ENCODE measurements around the gene INPP5D. TPM values are rescaled to one million over a fixed set of nuclear protein-coding genes. Genes with fewer than 3 reads are reported as not detected.
"Not testable (repeated sequence)": the region's sequence is repeated elsewhere in the genome, so short reads cannot be mapped to it uniquely, and the experiment has no call there.

Gene INPP5D
- total RNA-seq, 1 experiment from 2014 or later, result 0.47 TPM

- DNase-seq, result no peak
- H3K27me3 ChIP-seq, result no peaks in the 10 kb centered on the region
- H3K4me3 ChIP-seq, result no peak overlapping the region
- no peak overlapping the region for H3K27ac ChIP-seq
- no peaks in the 10 kb centered on the region for H3K9me3 ChIP-seq (replicated peaks)
- H3K36me3 ChIP-seq, result no peaks in the 10 kb centered on the region
- H3K4me1 ChIP-seq, result no peaks in the 10 kb centered on the region
Measured at GRCh38 chr2:233173115-233173514, 113.0 kb downstream of the INPP5D start.

DNA sequence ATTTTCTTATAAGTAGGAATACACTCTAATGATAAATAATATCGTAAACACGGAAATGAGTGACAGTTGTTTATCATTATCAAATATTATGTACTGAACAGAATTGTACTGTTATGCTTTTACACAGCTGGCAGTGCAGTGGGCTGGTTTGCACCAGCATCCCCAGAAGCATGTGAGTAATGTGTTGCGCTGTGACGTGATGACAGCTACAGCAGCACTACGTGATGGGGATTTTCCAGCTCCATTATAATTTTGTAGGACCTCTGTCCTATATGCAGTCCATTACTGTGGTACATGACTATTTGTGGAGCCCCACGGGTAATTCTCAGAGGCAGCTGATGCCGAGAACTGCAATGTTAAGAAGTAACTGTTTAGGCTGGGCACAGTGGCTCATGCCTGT lies 114.0 kb downstream of the INPP5D start:
- Histone ChIP-seq H3K27ac (no peak overlapping the region), H3K27me3 (no peaks in the 10 kb centered on the region), H3K4me1 (no peaks in the 10 kb centered on the region), H3K4me3 (no peak overlapping the region), H3K9me3 (replicated peaks) (no peaks in the 10 kb centered on the region), H3K36me3 (no peaks in the 10 kb centered on the region)
- DNase-seq, result no peak

- H3K36me3 ChIP-seq, result no peaks in the 10 kb centered on the region
- no peak for DNase-seq
- no peaks in the 10 kb centered on the region; the same call in 1 of the 2 replicates for H3K27me3 ChIP-seq
- no peak overlapping the region for H3K27ac ChIP-seq
- H3K4me1 ChIP-seq, result no peaks in the 10 kb centered on the region
- H3K9me3 ChIP-seq (replicated peaks), result no peaks in the 10 kb centered on the region
- no peak overlapping the region for H3K4me3 ChIP-seq
Measured at GRCh38 chr2:233178994-233179847, 119.1 kb downstream of the INPP5D start.

- H3K27ac ChIP-seq, result no peak overlapping the region
- H3K4me3 ChIP-seq, result no peak overlapping the region
- no peaks in the 10 kb centered on the region for H3K9me3 ChIP-seq (replicated peaks)
- no peaks in the 10 kb centered on the region for H3K4me1 ChIP-seq
- DNase-seq, result no peak
- H3K36me3 ChIP-seq, result no peaks in the 10 kb centered on the region
- no peaks in the 10 kb centered on the region; the same call in 1 of the 2 replicates for H3K27me3 ChIP-seq
Measured at GRCh38 chr2:233179848-233180366, 119.8 kb downstream of the INPP5D start.

- H3K27me3 ChIP-seq, result peaks cover 5% of the 10 kb centered on the region
- no peak for DNase-seq
- no peaks in the 10 kb centered on the region for H3K36me3 ChIP-seq
- H3K4me3 ChIP-seq, result no peak overlapping the region
- no peaks in the 10 kb centered on the region for H3K4me1 ChIP-seq
- H3K27ac ChIP-seq, result no peak overlapping the region
- no peaks in the 10 kb centered on the region for H3K9me3 ChIP-seq (replicated peaks)
Measured at GRCh38 chr2:233183869-233184418, 123.8 kb downstream of the INPP5D start.

- no peaks in the 10 kb centered on the region for H3K36me3 ChIP-seq
Measured at GRCh38 chr2:233184669-233185068, 124.5 kb downstream of the INPP5D start.

DNA sequence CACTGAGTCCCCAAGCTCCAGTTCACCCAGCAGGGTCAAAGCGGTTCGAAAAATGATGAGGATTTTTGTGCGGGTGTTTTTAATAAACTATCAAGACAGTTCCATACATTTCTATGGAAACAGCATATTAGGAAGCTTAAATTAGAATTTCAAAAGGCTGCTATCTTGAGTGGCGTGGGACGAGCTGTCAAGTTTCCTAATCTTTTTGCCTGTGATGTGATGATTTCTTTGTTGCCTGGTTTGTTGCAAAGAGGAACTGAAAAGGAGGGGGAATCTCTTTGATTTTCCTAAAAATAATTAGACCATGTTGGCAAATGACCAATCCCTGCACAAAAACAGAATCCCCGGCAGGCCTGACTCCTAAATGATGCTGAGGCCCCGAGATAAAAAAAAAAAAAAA lies 125.2 kb downstream of the INPP5D start:
- Histone ChIP-seq H3K27ac (no peak overlapping the region), H3K4me3 (no peak overlapping the region), H3K36me3 (no peaks in the 10 kb centered on the region), H3K4me1 (no peaks in the 10 kb centered on the region), H3K9me3 (replicated peaks) (no peaks in the 10 kb centered on the region), H3K27me3 (peaks cover 5% of the 10 kb centered on the region)
- no peak for DNase-seq

More at GRCh38 chr2:233184669-233185068, 124.5 kb downstream of the INPP5D start:
- no peak for DNase-seq
- no peaks in the 10 kb centered on the region for H3K9me3 ChIP-seq (replicated peaks)
- no peak overlapping the region for H3K4me3 ChIP-seq
- H3K27me3 ChIP-seq, result peaks cover 5% of the 10 kb centered on the region
- no peak overlapping the region for H3K27ac ChIP-seq
- no peaks in the 10 kb centered on the region for H3K4me1 ChIP-seq

DNA sequence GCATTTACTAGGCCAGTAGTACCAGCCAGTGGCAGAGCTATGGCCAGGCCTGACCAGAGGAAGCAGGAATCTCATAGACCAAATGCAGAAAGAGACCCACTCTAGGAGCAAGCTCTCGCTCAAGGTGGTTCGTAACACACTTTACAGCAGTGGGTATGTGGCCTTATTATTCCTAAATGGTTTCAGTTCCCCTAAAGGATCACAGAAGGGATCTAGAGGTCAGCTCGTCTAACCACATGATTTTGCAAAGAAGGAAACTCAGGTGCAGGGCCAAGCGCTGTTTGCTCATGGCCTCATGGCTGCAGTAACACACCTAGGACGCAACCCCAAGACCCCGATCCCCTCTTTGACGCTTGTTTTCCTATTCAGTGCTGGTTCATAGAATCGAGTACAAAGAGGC lies 125.8 kb downstream of the INPP5D start:
- no peak overlapping the region for H3K4me3 ChIP-seq
- H3K27ac ChIP-seq, result no peak overlapping the region
- no peaks in the 10 kb centered on the region for H3K36me3 ChIP-seq
- H3K4me1 ChIP-seq, result no peaks in the 10 kb centered on the region
- H3K27me3 ChIP-seq, result peaks cover 5% of the 10 kb centered on the region
- H3K9me3 ChIP-seq (replicated peaks), result no peaks in the 10 kb centered on the region
- DNase-seq, result no peak

DNA sequence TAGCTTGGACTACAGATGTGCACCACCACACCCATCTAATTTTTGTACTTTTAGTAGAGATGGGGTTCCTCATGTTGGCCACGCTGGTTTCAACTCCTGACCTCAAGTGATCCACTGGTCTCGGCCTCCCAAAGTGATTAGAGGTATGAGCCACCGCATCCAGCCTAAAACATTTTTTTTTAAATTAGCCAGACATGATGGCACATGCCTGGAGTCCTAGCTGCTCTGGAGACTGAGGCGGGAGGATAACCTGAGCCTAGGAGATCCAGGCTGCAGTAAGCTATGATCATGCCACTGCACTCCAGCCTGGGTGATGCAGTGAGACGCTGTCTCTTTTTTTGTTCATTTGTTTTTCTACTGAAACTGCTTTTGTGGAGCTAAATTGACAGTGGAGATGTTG lies 126.7 kb downstream of the INPP5D start:
- H3K9me3 ChIP-seq (replicated peaks), result no peaks in the 10 kb centered on the region
- peaks cover 5% of the 10 kb centered on the region for H3K27me3 ChIP-seq
- no peak overlapping the region for H3K4me3 ChIP-seq
- no peaks in the 10 kb centered on the region for H3K4me1 ChIP-seq
- DNase-seq, result no peak
- H3K36me3 ChIP-seq, result no peaks in the 10 kb centered on the region
- H3K27ac ChIP-seq, result no peak overlapping the region

DNA sequence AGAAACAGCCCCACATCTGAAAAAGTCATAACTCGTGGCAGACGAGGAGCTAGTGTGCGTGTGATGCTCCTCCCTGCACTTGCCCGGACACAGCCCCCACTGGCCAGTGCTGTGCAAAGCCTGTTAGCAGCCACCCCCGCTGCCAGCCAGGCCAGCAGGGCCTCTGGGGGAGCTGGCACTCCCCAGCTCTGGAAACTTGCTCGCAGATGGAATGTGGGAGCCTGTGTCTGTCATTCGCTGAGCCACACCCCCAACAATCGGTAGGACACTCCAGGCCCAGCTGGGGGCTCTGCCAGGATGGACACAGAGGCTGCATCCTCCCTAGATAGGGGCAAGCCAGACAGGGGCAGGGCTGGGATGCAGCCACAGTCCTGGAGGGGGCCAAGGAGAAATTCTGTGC lies 128.9 kb downstream of the INPP5D start:
- H3K36me3 ChIP-seq, result no peaks in the 10 kb centered on the region
- no peak for DNase-seq
- H3K27ac ChIP-seq, result no peak overlapping the region
- peaks cover 5% of the 10 kb centered on the region; the same call in 1 of the 2 replicates for H3K27me3 ChIP-seq
- no peaks in the 10 kb centered on the region for H3K9me3 ChIP-seq (replicated peaks)
- no peaks in the 10 kb centered on the region for H3K4me1 ChIP-seq
- no peak overlapping the region for H3K4me3 ChIP-seq

- H3K36me3 ChIP-seq; DNase-seq; H3K4me1 ChIP-seq; H3K9me3 ChIP-seq (replicated peaks); H3K27ac ChIP-seq; H3K4me3 ChIP-seq; H3K27me3 ChIP-seq: not testable (repeated sequence)
Measured at GRCh38 chr2:233191016-233191415, 130.9 kb downstream of the INPP5D start.

DNA sequence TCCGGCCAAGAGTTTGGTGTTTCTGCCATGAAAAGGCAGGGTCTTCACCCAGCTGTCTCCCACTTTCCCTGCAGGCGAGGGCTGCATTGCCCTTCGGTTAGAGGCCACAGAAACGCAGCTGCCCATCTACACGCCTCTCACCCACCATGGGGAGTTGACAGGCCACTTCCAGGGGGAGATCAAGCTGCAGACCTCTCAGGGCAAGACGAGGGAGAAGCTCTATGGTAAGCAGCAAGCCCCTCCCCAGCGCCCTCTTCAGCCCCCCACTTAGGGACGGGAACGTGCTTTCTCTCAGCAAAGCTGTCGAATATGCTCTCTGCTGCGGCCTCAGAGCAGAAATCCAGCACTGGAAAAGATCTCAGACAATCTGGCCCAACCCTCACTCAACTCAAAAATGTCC lies 133.6 kb downstream of the INPP5D start:
- Histone ChIP-seq H3K27ac (no peak overlapping the region), H3K4me1 (no peaks in the 10 kb centered on the region), H3K9me3 (replicated peaks) (no peaks in the 10 kb centered on the region), H3K4me3 (no peak overlapping the region), H3K27me3 (no peaks in the 10 kb centered on the region), H3K36me3 (no peaks in the 10 kb centered on the region)
- DNase-seq, result no peak

GRCh38 chr2:233195027-233195426 lies 134.9 kb downstream of the INPP5D start:
- H3K36me3 ChIP-seq, result no peaks in the 10 kb centered on the region
- H3K27ac ChIP-seq, result no peak overlapping the region
- no peak overlapping the region for H3K4me3 ChIP-seq
- H3K4me1 ChIP-seq, result no peaks in the 10 kb centered on the region
- no peaks in the 10 kb centered on the region for H3K27me3 ChIP-seq
- no peaks in the 10 kb centered on the region for H3K9me3 ChIP-seq (replicated peaks)
- DNase-seq, result no peak

- H3K36me3 ChIP-seq, result no peaks in the 10 kb centered on the region
- no peaks in the 10 kb centered on the region for H3K4me1 ChIP-seq
- H3K27me3 ChIP-seq, result no peaks in the 10 kb centered on the region
- no peaks in the 10 kb centered on the region for H3K9me3 ChIP-seq (replicated peaks)
- no peak for DNase-seq
- H3K4me3 ChIP-seq, result no peak overlapping the region
- no peak overlapping the region for H3K27ac ChIP-seq
Measured at GRCh38 chr2:233197022-233197421, 136.9 kb downstream of the INPP5D start.

- H3K27ac ChIP-seq, result no peak overlapping the region
- no peak overlapping the region for H3K4me3 ChIP-seq
Measured at GRCh38 chr2:233198026-233198425, 137.9 kb downstream of the INPP5D start.

More at GRCh38 chr2:233198026-233198425, 137.9 kb downstream of the INPP5D start:
- Histone ChIP-seq H3K4me1 (no peaks in the 10 kb centered on the region), H3K36me3 (no peaks in the 10 kb centered on the region), H3K27me3 (no peaks in the 10 kb centered on the region), H3K9me3 (replicated peaks) (no peaks in the 10 kb centered on the region)
- no peak for DNase-seq

Measured in SJCRH30 (cell line).